Stimulated activated CD4-positive, alpha-beta T cell treated with anti-CD3 and anti-CD28 coated beads, Interleukin-1b, Interleukin-23, amount 100 ng/mL, for 4 hours (primary cell): ENCODE results near the gene TTC34.
"Not testable (repeated sequence)": the region's sequence is repeated elsewhere in the genome, so short reads cannot be mapped to it uniquely, and the experiment has no call there.

Experiments
- DNase-seq, 2 donors: peaks; one replicate each; pipeline ENCODE4 v3.0.0-alpha.2; 2020; ENCODE audit warnings: low read depth in 2 of 2

Gene TTC34

GRCh38 chr1:2798958-2799357 lies 2.5 kb downstream of the TTC34 start:
- DNase-seq = not testable (repeated sequence)

- no peak for DNase-seq
Observed at GRCh38 chr1:2797741-2798016, 3.8 kb downstream of the TTC34 start.

- no peak for DNase-seq
Observed at GRCh38 chr1:2796890-2797740, 4.4 kb downstream of the TTC34 start.

DNA sequence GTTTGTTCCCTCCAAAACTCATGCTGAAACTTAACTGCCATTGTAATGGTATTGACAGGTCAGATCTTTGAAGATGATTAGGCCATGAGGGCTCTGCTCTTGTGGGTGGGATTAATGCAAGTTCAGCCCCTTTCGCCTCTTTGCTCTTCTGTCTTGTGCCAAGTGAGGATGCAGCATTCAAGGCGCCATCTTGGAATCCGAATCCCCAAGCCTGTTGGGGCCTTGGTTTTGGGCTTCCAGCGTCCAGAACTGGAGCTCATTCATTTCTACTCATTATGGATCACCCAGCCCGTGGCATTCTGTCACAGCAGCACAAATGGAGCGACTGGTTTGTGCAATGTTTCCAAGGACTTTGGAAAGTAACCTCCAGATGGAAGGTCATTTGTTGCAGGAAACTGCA lies 5.6 kb downstream of the TTC34 start:
- no peak for DNase-seq

GRCh38 chr1:2791027-2791760 lies 10.3 kb downstream of the TTC34 start:
- no peak for DNase-seq

DNA sequence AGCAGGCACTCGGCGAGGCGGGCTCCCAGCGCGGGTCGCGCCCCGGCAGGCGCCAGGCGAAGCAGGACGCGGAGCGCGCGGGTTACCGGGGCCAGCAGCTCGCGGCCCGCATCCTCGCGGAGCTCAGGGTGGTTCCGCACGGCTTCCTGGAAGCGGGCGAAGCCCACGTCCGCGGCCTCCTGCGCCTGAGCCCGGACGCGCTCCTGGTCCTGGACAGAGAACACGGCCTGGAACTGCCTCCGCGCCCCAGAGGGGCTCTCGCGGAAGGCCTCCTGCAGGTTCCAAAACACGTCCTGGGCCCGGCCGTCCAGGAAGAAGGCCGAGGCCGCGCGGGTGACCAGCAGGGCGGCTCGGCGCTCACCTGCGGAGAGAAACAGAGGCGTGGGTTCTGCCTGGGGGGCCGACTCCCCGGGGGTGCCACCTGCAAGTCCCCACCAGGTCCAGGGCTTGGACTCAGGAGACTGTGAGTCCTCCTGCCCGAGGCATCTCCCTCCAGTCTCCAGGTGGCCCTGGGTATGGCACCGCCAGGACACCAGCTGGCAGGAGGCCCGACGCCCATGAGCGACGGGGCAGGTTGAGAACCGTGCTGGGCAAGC lies 11.4 kb downstream of the TTC34 start:
- no peak for DNase-seq

DNA sequence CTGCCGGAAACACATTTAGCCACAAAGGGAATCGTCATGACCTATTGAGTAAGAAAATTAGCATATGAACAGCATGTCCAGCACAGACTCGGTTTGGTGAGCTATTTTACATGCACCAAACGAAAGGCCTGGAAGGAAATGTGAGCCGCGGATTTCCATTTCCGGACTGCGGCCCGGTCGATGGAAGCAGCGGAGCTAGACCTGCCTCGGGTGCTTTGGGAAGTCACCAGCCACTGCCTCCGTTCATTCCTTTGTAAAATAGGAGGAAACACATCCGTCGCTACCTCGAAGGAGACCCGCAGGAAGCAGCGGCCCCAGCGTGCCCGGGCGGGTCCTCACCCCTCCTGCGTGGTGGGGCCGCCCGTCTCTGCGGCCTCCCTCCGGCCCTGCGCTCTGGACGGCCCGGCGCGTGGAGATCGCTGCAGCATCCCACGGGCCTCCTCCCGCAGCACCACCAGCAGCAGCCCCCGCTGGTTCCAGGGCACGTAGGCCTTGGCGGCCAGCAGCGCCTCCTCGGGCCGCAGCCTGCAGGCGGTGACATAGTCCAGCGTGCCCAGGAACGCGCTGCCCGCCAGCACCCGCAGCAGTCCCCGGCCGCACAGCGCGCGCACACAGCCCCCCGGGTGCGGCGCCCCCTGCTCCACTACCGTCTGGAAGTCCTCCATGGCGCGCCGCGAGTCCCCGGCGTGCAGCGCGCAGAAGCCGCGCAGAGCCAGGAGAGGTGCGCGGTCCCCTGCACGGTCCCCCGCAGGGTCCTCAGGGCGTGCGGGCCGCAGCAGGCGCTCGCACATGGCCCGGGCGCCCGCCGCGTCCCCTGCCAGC lies 12.1 kb downstream of the TTC34 start:
- DNase-seq = no peak

GRCh38 chr1:2788506-2789163 lies 12.9 kb downstream of the TTC34 start:
- DNase-seq = no peak

DNA sequence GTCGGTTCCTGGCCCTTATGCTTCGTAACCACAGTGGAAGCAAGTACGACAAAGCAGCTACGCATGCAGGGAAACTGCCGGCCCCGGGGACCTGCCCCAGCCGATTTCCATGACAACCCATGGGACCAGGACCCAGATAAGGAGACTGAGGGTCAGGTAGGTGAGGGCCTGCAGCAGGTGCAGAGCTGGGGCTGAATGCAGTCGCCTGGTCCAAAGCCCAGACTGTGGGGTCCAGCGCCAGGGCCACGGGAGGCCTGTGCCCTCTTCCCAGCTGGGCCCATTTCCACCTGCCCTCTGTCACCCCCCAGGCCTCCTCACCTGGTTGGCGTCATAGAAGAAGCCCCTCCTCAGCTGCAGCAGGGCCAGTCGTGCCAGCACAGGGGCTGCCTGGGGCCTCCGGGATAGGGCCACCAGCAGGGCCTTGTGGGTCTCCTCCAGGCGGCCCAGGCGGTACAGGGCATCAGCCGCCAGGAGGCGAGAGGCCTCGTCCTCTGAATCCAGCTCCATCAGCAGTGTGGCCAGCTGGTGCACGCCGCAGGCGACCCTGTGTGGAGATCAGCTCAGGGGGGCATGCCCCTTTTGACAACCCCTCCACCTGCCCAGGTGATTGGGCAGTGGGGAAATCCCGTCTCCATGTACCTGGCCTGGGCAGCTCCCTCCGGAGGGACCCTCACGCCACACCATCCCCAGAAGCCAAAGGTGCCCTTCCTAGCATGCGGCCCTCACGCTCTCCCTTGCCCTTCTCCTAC lies 14.2 kb downstream of the TTC34 start:
- no peak for DNase-seq

- peak; percentile 73 to 75 for DNase-seq
Observed at GRCh38 chr1:2786329-2787162, 14.9 kb downstream of the TTC34 start.

- DNase-seq = no peak
Observed at GRCh38 chr1:2785631-2786328, 15.7 kb downstream of the TTC34 start.

- no peak for DNase-seq
Observed at GRCh38 chr1:2784854-2785630, 16.5 kb downstream of the TTC34 start.

- DNase-seq = no peak
Observed at GRCh38 chr1:2783435-2784397, 17.8 kb downstream of the TTC34 start.

- DNase-seq = no peak
Observed at GRCh38 chr1:2783069-2783434, 18.4 kb downstream of the TTC34 start.

GRCh38 chr1:2781627-2782026 lies 19.9 kb downstream of the TTC34 start:
- DNase-seq = no peak

DNA sequence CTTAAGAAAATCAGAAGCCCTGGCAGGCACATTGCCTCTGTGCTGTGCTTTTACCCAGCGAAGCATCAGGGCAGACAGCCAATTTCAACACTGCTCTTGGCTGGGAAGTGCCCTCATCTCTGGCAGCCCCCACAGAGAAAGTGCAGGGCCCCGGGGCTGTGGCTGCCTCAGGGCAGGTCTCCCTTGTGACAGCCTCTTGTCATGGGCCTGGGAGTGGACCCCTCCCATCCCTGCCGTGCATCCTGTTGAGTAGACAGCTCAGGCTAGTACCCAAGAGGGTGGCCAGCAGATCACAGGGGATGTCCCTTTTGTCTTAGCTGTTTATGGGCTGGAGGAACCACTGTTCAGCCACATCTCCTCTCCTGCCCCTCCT lies 23.3 kb downstream of the TTC34 start:
- no peak for DNase-seq

- DNase-seq = no peak
Observed at GRCh38 chr1:2777424-2778219, 23.9 kb downstream of the TTC34 start.
